HG03097 (cell line): ENCODE measurements around the gene SPRR1B.
"Not testable (repeated sequence)": the region's sequence is repeated elsewhere in the genome, so short reads cannot be mapped to it uniquely, and the experiment has no call there.

Source experiments
- ATAC-seq: cut with Tn5 transposase; IDR thresholded peaks from one replicate; pipeline ENCODE4 v1.9.1; 2021; ENCODE audit not compliant: unreplicated experiment, low FRiP score

The SPRR1B gene

GRCh38 chr1:153035211-153035610 lies 4.2 kb downstream of the SPRR1B start:
- no peak for ATAC-seq

- ATAC-seq: no peak
These were observed 10.1 kb downstream of the SPRR1B start, which contains the start of gene SPRR2D for GRCh38 chr1:153040950-153041631. TSS of gene SPRR2D (minus strand) at chr1:153041120. CDS start at chr1:153040346, 774 bp downstream.

- ATAC-seq: no peak
These were observed 18.2 kb downstream of the SPRR1B start for GRCh38 chr1:153049211-153049610.

- not testable (repeated sequence) for ATAC-seq
These were observed 25.1 kb downstream of the SPRR1B start for GRCh38 chr1:153056111-153056510.

- no peak for ATAC-seq
These were observed 26.4 kb downstream of the SPRR1B start, which contains the start of gene SPRR2A for GRCh38 chr1:153057375-153057774. TSS of gene SPRR2A (minus strand) at chr1:153057512. CDS start at chr1:153056735, 777 bp downstream.

GRCh38 chr1:153058154-153058553 lies 27.2 kb downstream of the SPRR1B start:
- ATAC-seq: no peak

- ATAC-seq: no peak
These were observed 28.1 kb downstream of the SPRR1B start for GRCh38 chr1:153058826-153059784.

GRCh38 chr1:153070243-153070642 lies 39.2 kb downstream of the SPRR1B start:
- no peak for ATAC-seq

GRCh38 chr1:153071511-153071910 lies 40.5 kb downstream of the SPRR1B start, which contains the start of gene SPRR2B:
TSS of gene SPRR2B (minus strand) at chr1:153071611. CDS start at chr1:153070839, 772 bp downstream.
- no peak for ATAC-seq

- no peak for ATAC-seq
These were observed 42.1 kb downstream of the SPRR1B start for GRCh38 chr1:153072806-153073726.

- no peak for ATAC-seq
These were observed 50.7 kb downstream of the SPRR1B start for GRCh38 chr1:153081736-153082135.
